GM12878 (cell line): ENCODE data around the gene CNOT6L. TPM values are rescaled to one million over a fixed set of nuclear protein-coding genes. Genes with fewer than 3 reads are reported as not detected.

Source experiments
- ATAC-seq: fragments of 200-7000 bp; cut with Tn5 transposase; 3 replicates; pipeline ENCODE4 v1.9.1; 2020; ENCODE audit warnings: mild to moderate bottlenecking, moderate library complexity
- BruUV-seq: library from RNA; stranded (reverse); fragments of 400-500 nt; replicated peaks from 2 replicates; lab custom pipeline; 2021; lab: Mats Ljungman, UMichigan
- CTCF ChIA-PET: fragments of 300-600 bp; sonication (Branson Sonifier 250); formaldehyde crosslinking; extraction: SDS; loops from one replicate; lab custom pipeline; 2021; ENCODE audit warnings: inconsistent platforms; lab: Yijun Ruan, JAX
- POLR2A ChIA-PET: fragments of 350-600 bp; formaldehyde crosslinking; extraction: SDS; loops from one replicate; lab custom pipeline; 2021; ENCODE audit warnings: inconsistent platforms; lab: Charles Lee
- RAD21 ChIA-PET: fragments of 300-600 bp; sonication (Branson Sonifier 250); formaldehyde crosslinking; loops from one replicate; lab custom pipeline; 2023; ENCODE audit warnings: antibody characterized with exemption; ENCODE audit not compliant: unreplicated experiment; lab: Charles Lee
- SMC1A ChIA-PET: fragments of 300-600 bp; sonication (Branson Sonifier 250); formaldehyde crosslinking; loops from one replicate; lab custom pipeline; 2023; ENCODE audit not compliant: unreplicated experiment, uncharacterized antibody; lab: Charles Lee
- DNase-seq: peaks from one replicate; pipeline ENCODE4 v3.0.0-alpha.2; 2011; ENCODE audit warnings: low read depth, low spot score
- FAIRE-seq: peaks from 3 replicates; lab custom pipeline; 2011; peaks lifted over from hg19 to GRCh38; lab: Jason Lieb, UNC
- H2AFZ ChIP-seq: 2 replicates; pipeline ENCODE4 v1.6.0; 2011; ENCODE audit warnings: low read depth, low read length, control low read depth; ENCODE audit not compliant: control insufficient read depth
- H3K27ac ChIP-seq: 2 replicates; pipeline ENCODE4 v1.5.1; 2011; ENCODE audit warnings: control low read depth; ENCODE audit not compliant: control insufficient read depth, insufficient read depth
- H3K27me3 ChIP-seq, 2 experiments: replicated peaks in 1 of 2; 2 replicates each; pipeline versions ENCODE4 v1.6.0 to v1.6.1; 2011; ENCODE audit warnings: low read length in 1 of 2; ENCODE audit not compliant: control insufficient read depth in 2 of 2, insufficient read depth in 2 of 2
- H3K36me3 ChIP-seq, 2 experiments: 2 replicates each; pipeline ENCODE4 v1.5.1; 2011; ENCODE audit warnings: low read length in 1 of 2; ENCODE audit not compliant: control insufficient read depth in 2 of 2, insufficient read depth in 2 of 2
- H3K4me1 ChIP-seq: 2 replicates; pipeline ENCODE4 v1.6.1; 2011; ENCODE audit warnings: mild to moderate bottlenecking, low read length, moderate library complexity, mixed read lengths; ENCODE audit not compliant: control insufficient read depth, insufficient read depth
- H3K4me2 ChIP-seq: 2 replicates; pipeline ENCODE4 v1.6.0; 2011; ENCODE audit warnings: control low read depth; ENCODE audit not compliant: control insufficient read depth, insufficient read depth
- H3K4me3 ChIP-seq: fragments of 200-600 bp; sonication (generic); 2 replicates; pipeline ENCODE4 v1.5.1; 2016
- H3K79me2 ChIP-seq: 2 replicates; pipeline ENCODE4 v1.6.0; 2011; ENCODE audit warnings: low read length; ENCODE audit not compliant: control insufficient read depth, insufficient read depth
- H3K9ac ChIP-seq: 2 replicates; pipeline ENCODE4 v1.8.0; 2011; ENCODE audit warnings: low read length, control low read depth, mixed read lengths; ENCODE audit not compliant: control insufficient read depth, insufficient read depth
- H3K9me3 ChIP-seq: replicated peaks from 3 replicates; pipeline ENCODE4 v1.5.1; 2011; ENCODE audit warnings: mild to moderate bottlenecking, low read length; ENCODE audit not compliant: control insufficient read depth, insufficient read depth
- H4K20me1 ChIP-seq: 2 replicates; pipeline ENCODE4 v1.6.0; 2011; ENCODE audit not compliant: control insufficient read depth, insufficient read depth
- BCL11A ChIP-seq: IDR thresholded peaks from 2 replicates; pipeline ENCODE4 v1.6.1; 2011; ENCODE audit warnings: low read depth, low read length
- BMI1 ChIP-seq: fragments of 450-650 bp; IDR thresholded peaks from 2 replicates; pipeline ENCODE4 v1.6.1; 2016; ENCODE audit warnings: mild to moderate bottlenecking, moderate library complexity, borderline replicate concordance
- DPF2 ChIP-seq: fragments of 450-650 bp; IDR thresholded peaks from 2 replicates; pipeline ENCODE4 v1.6.1; 2017; ENCODE audit warnings: mild to moderate bottlenecking
- ETV6 ChIP-seq, 2 experiments: fragments of 450-650 bp in 1 of 2; IDR thresholded peaks in 1 of 2; conservative IDR thresholded peaks in 1 of 2; 2 replicates each; pipeline ENCODE4 v1.6.1; 2014; ENCODE audit warnings: antibody characterized with exemption in 1 of 2, borderline replicate concordance in 1 of 2, low read depth in 1 of 2, mild to moderate bottlenecking in 1 of 2, moderate library complexity in 1 of 2
- HSF1 ChIP-seq: fragments of 150-350 bp; IDR thresholded peaks from 2 replicates; pipeline ENCODE4 v1.6.1; 2014; ENCODE audit warnings: mild to moderate bottlenecking, low read depth, low read length
- IKZF1 ChIP-seq: fragments of 450-650 bp; conservative IDR thresholded peaks from 2 replicates; pipeline ENCODE4 v1.6.1; 2017; ENCODE audit warnings: antibody characterized with exemption, mild to moderate bottlenecking
- KLF5 ChIP-seq: fragments of 450-650 bp; IDR thresholded peaks from 2 replicates; pipeline ENCODE4 v1.6.1; 2014; ENCODE audit warnings: mild to moderate bottlenecking; ENCODE audit not compliant: partially characterized antibody
- NFXL1 ChIP-seq: fragments of 450-650 bp; IDR thresholded peaks from 2 replicates; pipeline ENCODE4 v1.6.1; 2017; ENCODE audit warnings: antibody characterized with exemption, mild to moderate bottlenecking, borderline replicate concordance
- NR2F1 ChIP-seq: fragments of 450-650 bp; conservative IDR thresholded peaks from 2 replicates; pipeline ENCODE4 v1.6.1; 2017; ENCODE audit warnings: mild to moderate bottlenecking
- PAX5 ChIP-seq: IDR thresholded peaks from 2 replicates; pipeline ENCODE4 v1.6.1; 2011; ENCODE audit warnings: low read depth, low read length, borderline replicate concordance
- POLR2AphosphoS2 ChIP-seq: IDR thresholded peaks from 2 replicates; pipeline ENCODE4 v1.6.1; 2011; ENCODE audit warnings: low read depth, mild to moderate bottlenecking, low read length, improper control_type of control experiment, moderate library complexity
- RBBP5 ChIP-seq: fragments of 200-600 bp; sonication (generic); conservative IDR thresholded peaks from 2 replicates; pipeline ENCODE4 v1.6.1; 2016
- REST ChIP-seq: IDR thresholded peaks from 2 replicates; pipeline ENCODE4 v1.6.1; 2012; ENCODE audit warnings: mild to moderate bottlenecking, low read depth, low read length
- RFX5 ChIP-seq: IDR thresholded peaks from 2 replicates; pipeline ENCODE4 v1.6.1; 2011; ENCODE audit warnings: low read depth, low read length, improper control_type of control experiment
- TCF12 ChIP-seq: IDR thresholded peaks from 2 replicates; pipeline ENCODE4 v1.6.1; 2011; ENCODE audit warnings: low read depth, mild to moderate bottlenecking, low read length
- ZNF217 ChIP-seq: fragments of 450-650 bp; IDR thresholded peaks from 2 replicates; pipeline ENCODE4 v1.6.1; 2017; ENCODE audit warnings: antibody characterized with exemption, mild to moderate bottlenecking
- ZNF274 ChIP-seq: IDR thresholded peaks from one replicate; pipeline ENCODE4 v1.8.0; 2011; ENCODE audit not compliant: insufficient read length, insufficient read depth
- WGBS: methylation state at CpG from one replicate; pipeline ENCODE4 v1.1.6; 2016; ENCODE audit warnings: low lambda C conversion rate; ENCODE audit not compliant: insufficient replicate concordance, insufficient coverage; ENCODE audit errors: missing lambda C conversion rate; 5-methylcytosine and 5-hydroxymethylcytosine counted together
- in situ Hi-C: fragments of 300-500 bp; cut with MboI; formaldehyde crosslinking; loops from 9 replicates; pipeline ENCODE4 v1.14.3; 2018; ENCODE audit warnings: mixed read lengths
- intact Hi-C: fragments of 100-400 bp; cut with micrococcal nuclease; formaldehyde crosslinking; loops from one replicate; pipeline ENCODE4 v1.14.2; 2022; ENCODE audit not compliant: unreplicated experiment
- polyA plus RNA-seq, 11 experiments: library from polyadenylated mRNA; depleted of rRNA in 4 of 11; unstranded in 6 of 11; stranded (reverse) in 5 of 11; fragments of >200 nt; fragmentation: Nextera tagmentation in 4 of 11; fragmentation: Illumina TruSeq in 1 of 11; extraction: Ambion mirVana in 4 of 11; extraction: Trizol in 1 of 11; gene quantifications; 1 replicate in 1 of 11; 2 replicates in 10 of 11; pipeline versions ENCODE4 v1.2.1 to v1.2.3, GENCODE V29; 2011 to 2016; ENCODE audit warnings: inconsistent platforms in 2 of 11, missing spikeins in 2 of 11, low read depth in 1 of 11
- total RNA-seq, 4 experiments: library from RNA; depleted of rRNA in 3 of 4; stranded (reverse); fragments of >200 nt in 3 of 4; fragmentation: Illumina TruSeq in 1 of 4; extraction: Trizol in 1 of 4; gene quantifications; 2 replicates each; pipeline versions ENCODE4 v1.2.1 to v1.2.3, GENCODE V29; 2013 to 2021
- TF ChIP-seq, protein P1 (sequence below): fragments of 450-650 bp; IDR thresholded peaks from 2 replicates; pipeline ENCODE4 v1.6.1; 2016; ENCODE audit warnings: mild to moderate bottlenecking
- TF ChIP-seq, protein P2 (sequence below): fragments of 450-650 bp; IDR thresholded peaks from 2 replicates; pipeline ENCODE4 v1.6.1; 2016; ENCODE audit warnings: mild to moderate bottlenecking

The CNOT6L gene
- total and polyA plus RNA-seq, 10 of the 15 experiments (the other 5 are each of a cell fraction or from before 2014, with no cell fraction given), result 1.1 to 10.0 (median 3.0) TPM

- Histone ChIP-seq H3K36me3 (no peaks in the 10 kb centered on the region), H3K27ac (no peak overlapping the region), H3K79me2 (no peaks in the 10 kb centered on the region), H3K9me3 (no peaks in the 10 kb centered on the region), H3K4me3 (no peak overlapping the region), H4K20me1 (no peaks in the 10 kb centered on the region), H3K4me1 (no peaks in the 10 kb centered on the region), H2AFZ (no peak overlapping the region), H3K9ac (no peak overlapping the region), H3K27me3 (no peaks in the 10 kb centered on the region), H3K4me2 (no peak overlapping the region)
- TF ChIP-seq RBBP5, result no peak
- TF ChIP-seq NR2F1, result no peak
- TF ChIP-seq POLR2AphosphoS2, result no peak
- no peak for TF ChIP-seq ETV6 (conservative IDR thresholded peaks at IDR 0.05 in 1 of 2, IDR thresholded peaks at IDR 0.05 in 1 of 2; ENCODE audit: borderline replicate concordance in 1 of 2, low read depth in 1 of 2)
- no peak for TF ChIP-seq BCL11A
- TF ChIP-seq NFXL1, result no peak
- TF ChIP-seq KLF5, result no peak
- TF ChIP-seq TCF12, result no peak
- TF ChIP-seq DPF2, result no peak
- no peak for TF ChIP-seq HSF1
- no peak for TF ChIP-seq ZNF274
- TF ChIP-seq BMI1, result no peak
- TF ChIP-seq, protein P1, sequence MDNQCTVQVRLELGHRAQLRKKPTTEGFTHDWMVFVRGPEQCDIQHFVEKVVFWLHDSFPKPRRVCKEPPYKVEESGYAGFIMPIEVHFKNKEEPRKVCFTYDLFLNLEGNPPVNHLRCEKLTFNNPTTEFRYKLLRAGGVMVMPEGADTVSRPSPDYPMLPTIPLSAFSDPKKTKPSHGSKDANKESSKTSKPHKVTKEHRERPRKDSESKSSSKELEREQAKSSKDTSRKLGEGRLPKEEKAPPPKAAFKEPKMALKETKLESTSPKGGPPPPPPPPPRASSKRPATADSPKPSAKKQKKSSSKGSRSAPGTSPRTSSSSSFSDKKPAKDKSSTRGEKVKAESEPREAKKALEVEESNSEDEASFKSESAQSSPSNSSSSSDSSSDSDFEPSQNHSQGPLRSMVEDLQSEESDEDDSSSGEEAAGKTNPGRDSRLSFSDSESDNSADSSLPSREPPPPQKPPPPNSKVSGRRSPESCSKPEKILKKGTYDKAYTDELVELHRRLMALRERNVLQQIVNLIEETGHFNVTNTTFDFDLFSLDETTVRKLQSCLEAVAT, result no peak
- TF ChIP-seq, protein P2, sequence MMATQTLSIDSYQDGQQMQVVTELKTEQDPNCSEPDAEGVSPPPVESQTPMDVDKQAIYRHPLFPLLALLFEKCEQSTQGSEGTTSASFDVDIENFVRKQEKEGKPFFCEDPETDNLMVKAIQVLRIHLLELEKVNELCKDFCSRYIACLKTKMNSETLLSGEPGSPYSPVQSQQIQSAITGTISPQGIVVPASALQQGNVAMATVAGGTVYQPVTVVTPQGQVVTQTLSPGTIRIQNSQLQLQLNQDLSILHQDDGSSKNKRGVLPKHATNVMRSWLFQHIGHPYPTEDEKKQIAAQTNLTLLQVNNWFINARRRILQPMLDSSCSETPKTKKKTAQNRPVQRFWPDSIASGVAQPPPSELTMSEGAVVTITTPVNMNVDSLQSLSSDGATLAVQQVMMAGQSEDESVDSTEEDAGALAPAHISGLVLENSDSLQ, result no peak
- no peak for TF ChIP-seq REST
- no peak for TF ChIP-seq ZNF217
- TF ChIP-seq IKZF1, result no peak
- no peak for TF ChIP-seq PAX5
- TF ChIP-seq RFX5, result no peak
- RAD21 ChIA-PET, result no interaction called here
- no TSS peak for BruUV-seq
- POLR2A ChIA-PET, result no interaction called here
- no peak for FAIRE-seq
- CTCF ChIA-PET, result no interaction called here
- 91% methylated on average over 1 of the region's 1 CpG for WGBS
- ATAC-seq, result no peak
- SMC1A ChIA-PET, result no interaction called here
- intact Hi-C loops (no loop called here), in situ Hi-C loops (no loop called here)
- DNase-seq, result no peak
These were observed 105.3 kb downstream of the CNOT6L start for GRCh38 chr4:77713884-77714283.
